ENCODE data around the gene EML6. TPM values are rescaled to one million over a fixed set of nuclear protein-coding genes. Genes with fewer than 3 reads are reported as not detected.

The EML6 gene
- total and polyA plus RNA-seq, 10 of the 15 experiments (the other 5 are each of a cell fraction or from before 2014, with no cell fraction given): 0.09 to 0.67 (median 0.21) TPM

DNA sequence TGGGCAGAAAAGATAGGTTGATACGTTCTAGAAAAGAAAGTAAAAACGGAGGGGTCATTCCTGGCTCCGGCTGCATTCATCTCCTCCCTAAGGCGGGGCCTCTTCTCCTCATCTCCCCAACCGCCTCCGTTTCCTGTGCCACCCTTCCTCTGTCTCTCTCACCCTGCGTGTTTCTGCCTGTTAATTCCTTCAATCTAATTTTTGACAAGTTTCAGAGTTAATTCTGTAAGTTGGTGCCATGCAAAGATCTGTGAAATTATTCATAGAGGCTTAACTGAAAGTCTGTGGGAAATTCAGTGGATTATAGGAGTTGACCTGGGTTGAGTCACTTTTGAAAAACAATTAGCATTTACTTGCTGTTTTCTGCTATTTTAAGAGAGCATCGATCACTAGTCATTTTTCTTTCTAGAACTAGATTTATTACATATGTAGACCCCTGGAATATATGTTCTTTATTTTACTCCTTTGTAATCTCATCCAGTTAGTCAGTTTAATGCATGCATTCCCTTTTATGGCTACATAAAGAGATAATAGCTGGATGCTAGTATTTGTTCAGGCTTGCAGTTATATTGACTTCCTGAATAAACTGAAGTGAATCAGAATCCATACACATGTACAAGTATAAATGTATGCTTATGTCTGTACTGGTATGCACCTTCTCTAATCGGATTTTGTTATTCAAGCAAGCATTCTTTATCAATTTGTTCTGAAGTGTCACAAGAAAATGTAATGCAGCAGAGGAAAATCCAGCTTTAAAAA is 91.1 kb downstream of the EML6 start (continued):
- TF ChIP-seq, protein P1, sequence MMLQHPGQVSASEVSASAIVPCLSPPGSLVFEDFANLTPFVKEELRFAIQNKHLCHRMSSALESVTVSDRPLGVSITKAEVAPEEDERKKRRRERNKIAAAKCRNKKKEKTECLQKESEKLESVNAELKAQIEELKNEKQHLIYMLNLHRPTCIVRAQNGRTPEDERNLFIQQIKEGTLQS (IDR thresholded peaks at IDR 0.05; ENCODE audit: borderline replicate concordance, extremely low read depth, low read depth, low read length): no peak
- TF ChIP-seq BACH1 (IDR thresholded peaks at IDR 0.05; ENCODE audit: borderline replicate concordance) (no peak), BMI1 (IDR thresholded peaks at IDR 0.05; ENCODE audit: borderline replicate concordance) (no peak), MTA2 (IDR thresholded peaks at IDR 0.05; ENCODE audit: low read depth) (no peak), HDAC2 (IDR thresholded peaks at IDR 0.05) (no peak), HDAC6 (IDR thresholded peaks at IDR 0.05; ENCODE audit: unreplicated experiment) (no peak), SUZ12 (IDR thresholded peaks at IDR 0.05; ENCODE audit: unreplicated experiment) (no peak)
- TF ChIP-seq, protein P2, sequence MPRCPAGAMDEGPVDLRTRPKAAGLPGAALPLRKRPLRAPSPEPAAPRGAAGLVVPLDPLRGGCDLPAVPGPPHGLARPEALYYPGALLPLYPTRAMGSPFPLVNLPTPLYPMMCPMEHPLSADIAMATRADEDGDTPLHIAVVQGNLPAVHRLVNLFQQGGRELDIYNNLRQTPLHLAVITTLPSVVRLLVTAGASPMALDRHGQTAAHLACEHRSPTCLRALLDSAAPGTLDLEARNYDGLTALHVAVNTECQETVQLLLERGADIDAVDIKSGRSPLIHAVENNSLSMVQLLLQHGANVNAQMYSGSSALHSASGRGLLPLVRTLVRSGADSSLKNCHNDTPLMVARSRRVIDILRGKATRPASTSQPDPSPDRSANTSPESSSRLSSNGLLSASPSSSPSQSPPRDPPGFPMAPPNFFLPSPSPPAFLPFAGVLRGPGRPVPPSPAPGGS (IDR thresholded peaks at IDR 0.05; ENCODE audit: borderline replicate concordance, insufficient read depth, low read depth, low read length, poor library complexity, severe bottlenecking): no peak

DNA sequence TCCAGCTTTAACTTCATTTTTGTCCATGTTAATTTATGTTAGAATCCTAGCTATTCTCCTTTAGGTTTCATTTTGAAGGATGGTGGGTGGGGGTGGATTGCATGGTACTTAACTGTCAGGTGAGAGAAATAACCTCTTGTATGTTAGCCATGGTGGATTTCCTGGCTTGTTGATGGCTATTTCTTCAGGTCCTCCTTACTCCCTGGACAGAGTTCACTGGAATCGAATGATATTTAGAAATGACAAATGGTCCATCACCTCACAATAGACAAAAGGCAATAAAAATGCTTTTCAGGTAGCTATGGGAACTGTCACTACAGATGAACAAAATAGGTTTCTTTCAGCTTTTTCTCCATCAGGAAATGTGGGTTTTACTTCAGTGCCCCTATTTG is 91.7 kb downstream of the EML6 start:
- no TSS peak for BruUV-seq (replicated peaks)
- Histone ChIP-seq H3K4me1 (ENCODE audit: control insufficient read depth, insufficient read depth, low read length) (no peaks in the 10 kb centered on the region), H3K27ac (ENCODE audit: control insufficient read depth, insufficient read depth) (no peak overlapping the region), H3K9ac (ENCODE audit: control insufficient read depth, insufficient read depth, low read length) (no peak overlapping the region), H3K4me3 (no peak overlapping the region), H4K20me1 (ENCODE audit: control insufficient read depth, insufficient read depth) (no peaks in the 10 kb centered on the region), H3K36me3 (ENCODE audit: control insufficient read depth in 2 of 2, insufficient read depth in 2 of 2, low read length in 1 of 2) (no peaks in the 10 kb centered on the region), H3K4me2 (ENCODE audit: control insufficient read depth, insufficient read depth) (no peak overlapping the region), H2AFZ (ENCODE audit: control insufficient read depth, low read depth, low read length) (no peak overlapping the region), H3K79me2 (ENCODE audit: control insufficient read depth, insufficient read depth, low read length) (no peaks in the 10 kb centered on the region), H3K27me3 (replicated peaks in 1 of 2; ENCODE audit: control insufficient read depth in 2 of 2, insufficient read depth in 2 of 2, low read length in 1 of 2) (peaks cover 0 to 2% of the 10 kb centered on the region in 2 experiments; a peak in 2 of 4 replicates), H3K9me3 (replicated peaks; ENCODE audit: control insufficient read depth, insufficient read depth, low read length) (no peaks in the 10 kb centered on the region)
- POLR2A ChIA-PET: no interaction called here
- no peak for DNase-seq (ENCODE audit: low read depth, low spot score)
- no peak for TF ChIP-seq TCF7 (IDR thresholded peaks at IDR 0.05; ENCODE audit: borderline replicate concordance)
- no peak for TF ChIP-seq ZBED1 (IDR thresholded peaks at IDR 0.05; ENCODE audit: borderline replicate concordance)
- TF ChIP-seq SUPT20H (IDR thresholded peaks at IDR 0.05; ENCODE audit: borderline replicate concordance, control insufficient read depth, low read depth, low read length): no peak
- TF ChIP-seq SMARCA5 (IDR thresholded peaks at IDR 0.05): no peak
- TF ChIP-seq, protein P3, sequence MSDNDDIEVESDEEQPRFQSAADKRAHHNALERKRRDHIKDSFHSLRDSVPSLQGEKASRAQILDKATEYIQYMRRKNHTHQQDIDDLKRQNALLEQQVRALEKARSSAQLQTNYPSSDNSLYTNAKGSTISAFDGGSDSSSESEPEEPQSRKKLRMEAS (IDR thresholded peaks at IDR 0.05; ENCODE audit: low read depth, low read length): no peak
- TF ChIP-seq RCOR1 (conservative IDR thresholded peaks at IDR 0.05; ENCODE audit: low read depth, low read length): no peak
- TF ChIP-seq, protein P4, sequence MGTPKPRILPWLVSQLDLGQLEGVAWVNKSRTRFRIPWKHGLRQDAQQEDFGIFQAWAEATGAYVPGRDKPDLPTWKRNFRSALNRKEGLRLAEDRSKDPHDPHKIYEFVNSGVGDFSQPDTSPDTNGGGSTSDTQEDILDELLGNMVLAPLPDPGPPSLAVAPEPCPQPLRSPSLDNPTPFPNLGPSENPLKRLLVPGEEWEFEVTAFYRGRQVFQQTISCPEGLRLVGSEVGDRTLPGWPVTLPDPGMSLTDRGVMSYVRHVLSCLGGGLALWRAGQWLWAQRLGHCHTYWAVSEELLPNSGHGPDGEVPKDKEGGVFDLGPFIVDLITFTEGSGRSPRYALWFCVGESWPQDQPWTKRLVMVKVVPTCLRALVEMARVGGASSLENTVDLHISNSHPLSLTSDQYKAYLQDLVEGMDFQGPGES (IDR thresholded peaks at IDR 0.05): no peak
- SMC1A ChIA-PET (ENCODE audit: uncharacterized antibody, unreplicated experiment): interaction anchor here (1.1 to 1.4 kb wide), 2 partner anchors 21 to 24 kb away, joined by 3 read pairs; no protein-coding TSS in a partner anchor
- CTCF ChIA-PET: interaction anchor here (0.6 kb wide), 1 partner anchor 1381 kb away, joined by 3 read pairs; no protein-coding TSS in a partner anchor
- 80% methylated on average over 1 of the region's 1 CpG for WGBS (ENCODE audit: insufficient coverage, insufficient replicate concordance, low lambda C conversion rate, missing lambda C conversion rate)
- ATAC-seq: no peak
- FAIRE-seq: no peak
- RAD21 ChIA-PET (ENCODE audit: unreplicated experiment): no interaction called here
- in situ Hi-C loops (cut with MboI): no loop called here
- intact Hi-C loops (cut with micrococcal nuclease; ENCODE audit: unreplicated experiment): no loop called here

All from GM12878 (cell line).